Measurements from ENCODE around the gene ZNF444.
A peak's percentile ranks its signal among the peaks of the same experiment; 100 is the strongest.

ZNF444 gene

GRCh38 chr19:56121180-56122167 is 19.6 kb upstream of the ZNF444 start, which contains the start of gene ZNF787:
Gene ZNF787 (minus strand): TSS chr19:56121295. CDS start chr19:56103217, 18,078 bp downstream.
- DNase-seq (ENCODE audit: low read depth, low spot score), result peak; percentile 94

GRCh38 chr19:56123266-56123891 is 17.7 kb upstream of the ZNF444 start:
- DNase-seq (ENCODE audit: low read depth, low spot score), result no peak

GRCh38 chr19:56124578-56124977 is 16.5 kb upstream of the ZNF444 start:
- DNase-seq (ENCODE audit: low read depth, low spot score), result no peak

GRCh38 chr19:56125806-56126590 is 15.1 kb upstream of the ZNF444 start:
- no peak for DNase-seq (ENCODE audit: low read depth, low spot score)

- no peak for DNase-seq (ENCODE audit: low read depth, low spot score)
These were observed 13.9 kb upstream of the ZNF444 start for GRCh38 chr19:56126983-56127780.

GRCh38 chr19:56130006-56130405 is 11.1 kb upstream of the ZNF444 start:
- no peak for DNase-seq (ENCODE audit: low read depth, low spot score)

GRCh38 chr19:56131651-56132050 is 9.4 kb upstream of the ZNF444 start:
- DNase-seq (ENCODE audit: low read depth, low spot score), result no peak

GRCh38 chr19:56132316-56132822 is 8.7 kb upstream of the ZNF444 start:
- DNase-seq (ENCODE audit: low read depth, low spot score), result no peak

GRCh38 chr19:56133858-56134653 is 7.0 kb upstream of the ZNF444 start:
- DNase-seq (ENCODE audit: low read depth, low spot score), result no peak

GRCh38 chr19:56134654-56134921 is 6.5 kb upstream of the ZNF444 start:
- no peak for DNase-seq (ENCODE audit: low read depth, low spot score)

GRCh38 chr19:56136362-56136761 is 4.7 kb upstream of the ZNF444 start:
- DNase-seq (ENCODE audit: low read depth, low spot score), result no peak

- no peak for DNase-seq (ENCODE audit: low read depth, low spot score)
These were observed 3.7 kb upstream of the ZNF444 start for GRCh38 chr19:56137405-56137804.

- no peak for DNase-seq (ENCODE audit: low read depth, low spot score)
These were observed 3.0 kb upstream of the ZNF444 start for GRCh38 chr19:56138069-56138468.

GRCh38 chr19:56139847-56140582 is 1.1 kb upstream of the ZNF444 start:
- DNase-seq (ENCODE audit: low read depth, low spot score), result no peak

- DNase-seq (ENCODE audit: low read depth, low spot score), result no peak
These were observed 418 bp downstream of the ZNF444 start for GRCh38 chr19:56141417-56141993.

- DNase-seq (ENCODE audit: low read depth, low spot score), result no peak
These were observed 1.1 kb downstream of the ZNF444 start for GRCh38 chr19:56142087-56142787.

- no peak for DNase-seq (ENCODE audit: low read depth, low spot score)
These were observed 1.9 kb downstream of the ZNF444 start for GRCh38 chr19:56142897-56143434.

GRCh38 chr19:56144376-56144775 is 3.3 kb downstream of the ZNF444 start:
- DNase-seq (ENCODE audit: low read depth, low spot score), result no peak
